BE2C (cell line): Measurements from ENCODE around the gene PTH2R.
A peak's percentile ranks its signal among the peaks of the same experiment; 100 is the strongest.

Source experiments
- DNase-seq: peaks from one replicate; pipeline ENCODE4 v3.0.0-alpha.2; 2020
- H3K27me3 ChIP-seq: fragments of 250-450 bp; sonication (Bioruptor Pico); 2 replicates; pipeline ENCODE4 v1.5.1; 2020; ENCODE audit warnings: mild to moderate bottlenecking
- H3K36me3 ChIP-seq: fragments of 250-450 bp; sonication (Bioruptor Pico); 2 replicates; pipeline ENCODE4 v1.5.1; 2020; ENCODE audit warnings: mild to moderate bottlenecking
- H3K4me1 ChIP-seq: fragments of 250-450 bp; sonication (Bioruptor Pico); 2 replicates; pipeline ENCODE4 v1.5.1; 2020
- H3K4me3 ChIP-seq: 2 replicates; pipeline ENCODE4 v1.5.1; 2011; ENCODE audit warnings: low read depth, low read length
- H3K9me3 ChIP-seq: fragments of 250-450 bp; sonication (Bioruptor Pico); 2 replicates; pipeline ENCODE4 v1.5.1; 2020
- TF ChIP-seq, protein P1 (sequence below): IDR thresholded peaks from 2 replicates; pipeline ENCODE4 v1.5.1; 2012; ENCODE audit warnings: mild to moderate bottlenecking, low read depth, low read length

PTH2R gene

GRCh38 chr2:208360259-208361076 is 46.1 kb upstream of the PTH2R start:
- TF ChIP-seq, protein P1, sequence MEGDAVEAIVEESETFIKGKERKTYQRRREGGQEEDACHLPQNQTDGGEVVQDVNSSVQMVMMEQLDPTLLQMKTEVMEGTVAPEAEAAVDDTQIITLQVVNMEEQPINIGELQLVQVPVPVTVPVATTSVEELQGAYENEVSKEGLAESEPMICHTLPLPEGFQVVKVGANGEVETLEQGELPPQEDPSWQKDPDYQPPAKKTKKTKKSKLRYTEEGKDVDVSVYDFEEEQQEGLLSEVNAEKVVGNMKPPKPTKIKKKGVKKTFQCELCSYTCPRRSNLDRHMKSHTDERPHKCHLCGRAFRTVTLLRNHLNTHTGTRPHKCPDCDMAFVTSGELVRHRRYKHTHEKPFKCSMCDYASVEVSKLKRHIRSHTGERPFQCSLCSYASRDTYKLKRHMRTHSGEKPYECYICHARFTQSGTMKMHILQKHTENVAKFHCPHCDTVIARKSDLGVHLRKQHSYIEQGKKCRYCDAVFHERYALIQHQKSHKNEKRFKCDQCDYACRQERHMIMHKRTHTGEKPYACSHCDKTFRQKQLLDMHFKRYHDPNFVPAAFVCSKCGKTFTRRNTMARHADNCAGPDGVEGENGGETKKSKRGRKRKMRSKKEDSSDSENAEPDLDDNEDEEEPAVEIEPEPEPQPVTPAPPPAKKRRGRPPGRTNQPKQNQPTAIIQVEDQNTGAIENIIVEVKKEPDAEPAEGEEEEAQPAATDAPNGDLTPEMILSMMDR, result no peak
- Histone ChIP-seq H3K4me1 (no peaks in the 10 kb centered on the region; the same call in 1 of the 2 replicates), H3K9me3 (no peaks in the 10 kb centered on the region), H3K4me3 (peak overlapping the region; percentile 66), H3K27me3 (no peaks in the 10 kb centered on the region), H3K36me3 (no peaks in the 10 kb centered on the region)
- no peak for DNase-seq

GRCh38 chr2:208361077-208361441 is 45.5 kb upstream of the PTH2R start:
- DNase-seq, result no peak
- TF ChIP-seq, protein P1, result no peak
- no peaks in the 10 kb centered on the region; the same call in 1 of the 2 replicates for H3K4me1 ChIP-seq
- H3K27me3 ChIP-seq, result no peaks in the 10 kb centered on the region
- H3K4me3 ChIP-seq, result no peak overlapping the region
- no peaks in the 10 kb centered on the region for H3K9me3 ChIP-seq
- no peaks in the 10 kb centered on the region for H3K36me3 ChIP-seq

DNA sequence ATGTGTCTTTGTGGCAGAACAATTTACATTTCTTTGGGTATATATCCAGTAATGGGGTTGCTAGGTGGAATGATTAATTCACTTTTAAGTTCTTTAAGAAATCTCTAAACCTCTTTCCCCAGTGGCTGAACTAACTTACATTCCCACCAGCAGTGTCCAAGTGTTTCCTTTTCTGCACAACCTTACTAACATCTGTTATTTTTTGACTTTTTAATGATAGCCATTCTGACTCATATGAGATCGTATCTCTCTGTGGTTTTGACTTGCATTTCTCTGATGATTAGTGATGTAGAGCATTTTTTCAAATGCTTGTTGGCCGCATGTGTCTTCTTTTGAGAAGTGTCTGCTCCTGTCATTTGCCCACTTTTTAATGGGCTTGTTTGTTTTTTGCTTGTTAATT is 43.1 kb upstream of the PTH2R start:
- Histone ChIP-seq H3K36me3 (no peaks in the 10 kb centered on the region), H3K4me1 (no peaks in the 10 kb centered on the region; the same call in 1 of the 2 replicates), H3K9me3 (no peaks in the 10 kb centered on the region), H3K27me3 (no peaks in the 10 kb centered on the region), H3K4me3 (no peak overlapping the region)
- TF ChIP-seq, protein P1, result no peak
- no peak for DNase-seq

DNA sequence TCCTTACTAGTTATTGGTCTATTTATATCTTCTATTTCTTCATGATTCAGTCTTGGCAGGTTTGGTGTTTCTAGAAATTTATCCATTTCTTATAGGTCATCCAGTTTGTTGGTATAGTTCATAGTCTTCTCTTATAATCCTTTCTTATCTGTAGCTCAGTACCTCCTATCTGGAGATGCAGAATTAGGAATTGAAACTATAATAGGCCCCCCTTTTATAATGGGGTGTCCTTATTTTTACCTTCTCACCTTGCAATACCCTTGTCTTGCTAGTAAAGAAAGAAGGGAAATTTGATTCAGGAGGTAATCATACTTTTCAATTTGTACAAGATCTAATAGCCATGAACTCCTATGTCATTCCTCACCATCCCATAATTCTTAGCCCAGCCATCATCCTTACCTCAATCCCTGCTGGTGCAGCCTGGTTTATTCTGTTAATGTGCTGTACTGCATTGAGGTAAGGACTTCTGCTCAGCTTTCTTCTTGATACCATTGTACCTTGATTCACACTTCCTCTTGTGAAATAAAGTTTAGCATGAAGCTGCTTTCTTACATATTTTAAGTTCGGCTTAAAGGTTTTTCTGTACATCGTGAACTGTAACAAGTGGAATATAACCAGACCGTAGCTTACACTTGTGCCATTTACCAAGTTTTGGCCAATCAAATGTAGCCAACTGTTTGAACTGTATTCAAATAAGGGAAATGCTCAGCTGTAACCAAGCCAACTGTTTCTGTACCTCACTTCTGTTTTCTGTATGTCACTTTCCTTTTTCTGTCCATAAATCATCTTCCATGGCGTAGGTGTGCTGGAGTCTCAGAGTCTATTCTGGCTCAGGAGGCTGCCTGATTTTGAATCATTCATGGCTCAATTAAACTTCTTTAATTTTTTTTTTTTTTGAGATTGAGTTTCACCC is 40.1 kb upstream of the PTH2R start:
- Histone ChIP-seq H3K4me3 (no peak overlapping the region), H3K9me3 (no peaks in the 10 kb centered on the region), H3K4me1 (peaks cover 5% of the 10 kb centered on the region; the same call in 1 of the 2 replicates), H3K36me3 (no peaks in the 10 kb centered on the region), H3K27me3 (no peaks in the 10 kb centered on the region)
- TF ChIP-seq, protein P1, result no peak
- no peak for DNase-seq

GRCh38 chr2:208369091-208369490 is 37.5 kb upstream of the PTH2R start:
- H3K36me3 ChIP-seq, result no peaks in the 10 kb centered on the region

More at GRCh38 chr2:208369091-208369490, 37.5 kb upstream of the PTH2R start:
- peaks cover 5% of the 10 kb centered on the region; the same call in 1 of the 2 replicates for H3K4me1 ChIP-seq
- TF ChIP-seq, protein P1, result no peak
- H3K9me3 ChIP-seq, result no peaks in the 10 kb centered on the region
- H3K4me3 ChIP-seq, result no peak overlapping the region
- H3K27me3 ChIP-seq, result no peaks in the 10 kb centered on the region
- DNase-seq, result no peak
